Cortex of kidney (tissue), 1 donor: ENCODE data around the gene GJC2.

ENCODE experiments used
- DNase-seq: peaks from one replicate; lab custom pipeline; 2025; lab: John Stamatoyannopoulos, UW

Gene GJC2

GRCh38 chr1:228158151-228159007, 8.6 kb downstream of the GJC2 start:
- no peak for DNase-seq

- DNase-seq: no peak
Measured at GRCh38 chr1:228159008-228159665, 9.4 kb downstream of the GJC2 start.

GRCh38 chr1:228160201-228160761, 10.6 kb downstream of the GJC2 start:
- no peak for DNase-seq

- no peak for DNase-seq
Measured at GRCh38 chr1:228161362-228161761, 11.6 kb downstream of the GJC2 start.

GRCh38 chr1:228161866-228162265, 12.1 kb downstream of the GJC2 start:
- DNase-seq: no peak

GRCh38 chr1:228162286-228163006, 12.7 kb downstream of the GJC2 start:
- DNase-seq: no peak

- DNase-seq: no peak
Measured at GRCh38 chr1:228163007-228163753, 13.4 kb downstream of the GJC2 start.

GRCh38 chr1:228163776-228164519, 14.2 kb downstream of the GJC2 start:
- DNase-seq: no peak

- no peak for DNase-seq
Measured at GRCh38 chr1:228164561-228165371, 15.0 kb downstream of the GJC2 start.

GRCh38 chr1:228165372-228166169, 15.8 kb downstream of the GJC2 start, which contains the start of gene IBA57:
IBA57 (plus strand) TSS chr1:228165804; CDS start chr1:228165817, 13 bp downstream.
- DNase-seq: peak; percentile 72

- DNase-seq: no peak
Measured at GRCh38 chr1:228166170-228166936, 16.6 kb downstream of the GJC2 start.

GRCh38 chr1:228168563-228169270, 19.0 kb downstream of the GJC2 start:
- no peak for DNase-seq

GRCh38 chr1:228169345-228169744, 19.6 kb downstream of the GJC2 start:
- no peak for DNase-seq

GRCh38 chr1:228170666-228171065, 20.9 kb downstream of the GJC2 start:
- no peak for DNase-seq

- DNase-seq: no peak
Measured at GRCh38 chr1:228171221-228171891, 21.6 kb downstream of the GJC2 start.

GRCh38 chr1:228172591-228173527, 23.1 kb downstream of the GJC2 start:
- no peak for DNase-seq
